SK-N-SH (cell line): Measurements from ENCODE around the gene RMDN3. TPM values are rescaled to one million over a fixed set of nuclear protein-coding genes. Genes with fewer than 3 reads are reported as not detected.

Source experiments
- CTCF ChIA-PET: fragments of 300-600, 350-600 bp; formaldehyde crosslinking; extraction: SDS; loops from one replicate; lab custom pipeline; 2021; lab: Yijun Ruan, JAX
- POLR2A ChIA-PET: fragments of 350-600 bp; sonication (Branson Sonifier 250); formaldehyde crosslinking; extraction: SDS; loops from one replicate; lab custom pipeline; 2020; ENCODE audit warnings: antibody characterized with exemption, inconsistent platforms; lab: Yijun Ruan, JAX
- DNase-seq: peaks from one replicate; pipeline ENCODE4 v3.0.0; 2012
- H2AFZ ChIP-seq: fragments of 200-600 bp; sonication (generic); 2 replicates; pipeline ENCODE4 v1.8.1; 2016; ENCODE audit warnings: antibody characterized with exemption, mild to moderate bottlenecking, low read depth
- H3F3A ChIP-seq: fragments of 200-600 bp; sonication (generic); replicated peaks from 2 replicates; pipeline ENCODE3; 2016; ENCODE audit warnings: antibody characterized with exemption, mild to moderate bottlenecking; ENCODE audit not compliant: insufficient read depth
- H3K27ac ChIP-seq, 2 experiments: fragments of 200-500 bp in 1 of 2; fragments of 200-600 bp in 1 of 2; sonication (Bioruptor generic) in 1 of 2; sonication (generic), shearing (Covaris generic) in 1 of 2; 2 replicates each; pipeline versions ENCODE4 v1.5.1 to v1.6.1; 2014 to 2016; ENCODE audit warnings: low read depth in 2 of 2, inconsistent platforms in 1 of 2, low read length in 1 of 2, mild to moderate bottlenecking in 1 of 2, mixed read lengths in 1 of 2
- H3K27me3 ChIP-seq: fragments of 200-600 bp; sonication (generic), shearing (Covaris generic); 2 replicates; pipeline ENCODE4 v1.6.1; 2016; ENCODE audit warnings: mixed run types; ENCODE audit not compliant: insufficient read depth
- H3K36me3 ChIP-seq, 2 experiments: fragments of 200-500 bp in 1 of 2; fragments of 200-600 bp in 1 of 2; sonication (Bioruptor generic) in 1 of 2; sonication (generic) in 1 of 2; replicated peaks in 1 of 2; 2 replicates each; pipeline versions ENCODE3 to v1.5.1; 2014 to 2016; ENCODE audit warnings: low read length in 1 of 2, mild to moderate bottlenecking in 1 of 2; ENCODE audit not compliant: insufficient read depth in 2 of 2, control insufficient read depth in 1 of 2
- H3K4me1 ChIP-seq, 2 experiments: fragments of 200-500 bp in 1 of 2; fragments of 200-600 bp in 1 of 2; sonication (Bioruptor generic) in 1 of 2; sonication (generic), shearing (Covaris generic) in 1 of 2; 2 replicates each; pipeline versions ENCODE4 v1.5.1 to v1.6.1; 2014 to 2016; ENCODE audit warnings: low read depth in 1 of 2, low read length in 1 of 2, mixed run types in 1 of 2; ENCODE audit not compliant: insufficient read depth in 2 of 2, control insufficient read depth in 1 of 2
- H3K4me2 ChIP-seq: fragments of 200-600 bp; sonication (generic), shearing (Covaris generic); 2 replicates; pipeline ENCODE4 v1.6.1; 2017; ENCODE audit warnings: mixed run types
- H3K4me3 ChIP-seq, 2 experiments: fragments of 200-500 bp in 1 of 2; fragments of 200-600 bp in 1 of 2; sonication (Bioruptor generic) in 1 of 2; sonication (generic), shearing (Covaris generic) in 1 of 2; 2 replicates each; pipeline versions ENCODE4 v1.5.1 to v1.8.1; 2014 to 2016; ENCODE audit warnings: low read depth in 2 of 2, inconsistent platforms in 1 of 2, low read length in 1 of 2, mild to moderate bottlenecking in 1 of 2, mixed read lengths in 1 of 2, moderate library complexity in 1 of 2
- H3K79me2 ChIP-seq: fragments of 200-600 bp; sonication (generic); 2 replicates; pipeline ENCODE4 v1.8.1; 2017; ENCODE audit warnings: mild to moderate bottlenecking; ENCODE audit not compliant: insufficient read depth
- H3K9ac ChIP-seq: fragments of 200-600 bp; sonication (generic); 2 replicates; pipeline ENCODE4 v1.6.1; 2017; ENCODE audit warnings: mixed run types
- H3K9me2 ChIP-seq: fragments of 200-600 bp; sonication (generic); 2 replicates; pipeline ENCODE4 v1.6.1; 2017; ENCODE audit warnings: mixed run types
- H3K9me3 ChIP-seq: fragments of 200-600 bp; sonication (generic); 2 replicates; pipeline ENCODE4 v1.6.1; 2017; ENCODE audit warnings: mixed run types, mild to moderate bottlenecking, moderate library complexity
- H4K20me1 ChIP-seq: fragments of 200-600 bp; sonication (generic); 2 replicates; pipeline ENCODE4 v1.6.1; 2017; ENCODE audit warnings: mild to moderate bottlenecking, mixed run types; ENCODE audit not compliant: insufficient read depth
- CHD2 ChIP-seq: fragments of 150-350 bp; IDR thresholded peaks from 2 replicates; pipeline ENCODE4 v1.6.1; 2018; ENCODE audit warnings: low read length; ENCODE audit not compliant: partially characterized antibody
- ELF1 ChIP-seq: IDR thresholded peaks from 2 replicates; pipeline ENCODE4 v1.4.0; 2012
- EP300 ChIP-seq, 2 experiments: IDR thresholded peaks; 2 replicates each; pipeline versions ENCODE4 v1.4.0 to v1.6.1; 2012; ENCODE audit warnings: borderline replicate concordance in 1 of 2, low read depth in 1 of 2, low read length in 1 of 2
- GABPA ChIP-seq: IDR thresholded peaks from 2 replicates; pipeline ENCODE4 v1.4.0; 2012; ENCODE audit warnings: low read depth, mild to moderate bottlenecking
- GATA2 ChIP-seq: sonication (generic); formaldehyde crosslinking; IDR thresholded peaks from 2 replicates; pipeline ENCODE4 v1.5.0; 2020; ENCODE audit warnings: mild to moderate bottlenecking, missing genetic modification reagents
- JUND ChIP-seq: IDR thresholded peaks from 2 replicates; pipeline ENCODE4 v1.4.0; 2012
- MEF2A ChIP-seq: IDR thresholded peaks from 2 replicates; pipeline ENCODE4 v1.4.0; 2012; ENCODE audit warnings: low read depth, borderline replicate concordance
- MXI1 ChIP-seq: IDR thresholded peaks from 2 replicates; pipeline ENCODE4 v1.6.1; 2012; ENCODE audit warnings: mild to moderate bottlenecking, low read depth, low read length, improper control_type of control experiment
- NFIC ChIP-seq: IDR thresholded peaks from 2 replicates; pipeline ENCODE4 v1.4.0; 2012; ENCODE audit warnings: borderline replicate concordance
- NRF1 ChIP-seq: IDR thresholded peaks from 2 replicates; pipeline ENCODE4 v1.6.1; 2012; ENCODE audit warnings: low read depth, mild to moderate bottlenecking, low read length
- RAD21 ChIP-seq: IDR thresholded peaks from 2 replicates; pipeline ENCODE4 v1.6.1; 2012; ENCODE audit warnings: mild to moderate bottlenecking, low read length
- RCOR1 ChIP-seq: fragments of 150-350 bp; IDR thresholded peaks from 2 replicates; pipeline ENCODE4 v1.6.1; 2017; ENCODE audit warnings: antibody characterized with exemption, low read length
- SIN3A ChIP-seq: IDR thresholded peaks from 2 replicates; pipeline ENCODE4 v1.6.1; 2012; ENCODE audit warnings: low read depth, mild to moderate bottlenecking, low read length, moderate library complexity, borderline replicate concordance
- SMC3 ChIP-seq: IDR thresholded peaks from 2 replicates; pipeline ENCODE4 v1.6.1; 2012; ENCODE audit warnings: low read depth, low read length, improper control_type of control experiment
- TCF12 ChIP-seq: IDR thresholded peaks from 2 replicates; pipeline ENCODE4 v1.4.0; 2012
- TEAD4 ChIP-seq: IDR thresholded peaks from 2 replicates; pipeline ENCODE4 v1.4.0; 2012; ENCODE audit warnings: mild to moderate bottlenecking, borderline replicate concordance; ENCODE audit not compliant: insufficient read depth
- YY1 ChIP-seq: IDR thresholded peaks from 2 replicates; pipeline ENCODE4 v1.4.0; 2012; ENCODE audit warnings: low read depth, mild to moderate bottlenecking
- WGBS: methylation state at CpG from one replicate; pipeline ENCODE4 v1.1.6; 2017; ENCODE audit warnings: low lambda C conversion rate; 5-methylcytosine and 5-hydroxymethylcytosine counted together
- polyA plus RNA-seq, 3 experiments: library from polyadenylated mRNA; depleted of rRNA; stranded (reverse); fragments of >200 nt; gene quantifications; 2 replicates each; pipeline ENCODE4 v1.2.3, GENCODE V29; 2012
- TF ChIP-seq, protein P1 (sequence below): IDR thresholded peaks from 2 replicates; pipeline ENCODE4 v1.4.0; 2012; ENCODE audit warnings: low read depth, borderline replicate concordance
- TF ChIP-seq, protein P2 (sequence below): fragments of 200-600 bp; sonication (generic); IDR thresholded peaks from 2 replicates; pipeline ENCODE4 v1.6.1; 2017; ENCODE audit warnings: antibody characterized with exemption, mild to moderate bottlenecking, moderate library complexity
- TF ChIP-seq, protein P3 (sequence below): IDR thresholded peaks from 2 replicates; pipeline ENCODE4 v1.6.1; 2012; ENCODE audit warnings: mild to moderate bottlenecking, low read depth, low read length, moderate library complexity

Gene RMDN3
- polyA plus RNA-seq, 1 of the 3 experiments (the other 2 are of a cell fraction): 33.0 TPM

GRCh38 chr15:40789999-40790398 is 34.9 kb upstream of the RMDN3 start:
- ChIA-PET POLR2A (no interaction called here), CTCF (interaction anchor here (31.8 kb wide), 1 partner anchor 45 kb away, joined by 555 read pairs; the partner anchor contains the start of gene RMDN3)
- no peaks in the 10 kb centered on the region for H3K9me3 ChIP-seq
- H3K79me2 ChIP-seq: peaks cover 52% of the 10 kb centered on the region
- 96% methylated on average over 8 of the region's 8 CpGs for WGBS
- H3K9ac ChIP-seq: no peak overlapping the region
- H3K27ac ChIP-seq: no peak overlapping the region; a peak in 1 of 4 replicates
- no peak for DNase-seq
- peaks cover 19% of the 10 kb centered on the region for H4K20me1 ChIP-seq
- TF ChIP-seq SMC3 (no peak), SIN3A (no peak), RCOR1 (no peak), YY1 (no peak), EP300 (IDR thresholded peaks at IDR 0.05; ENCODE audit: borderline replicate concordance in 1 of 2, low read depth in 1 of 2, low read length in 1 of 2) (no peak), CHD2 (no peak), TCF12 (no peak), ELF1 (no peak), MXI1 (no peak), GABPA (no peak)
- TF ChIP-seq, protein P1, sequence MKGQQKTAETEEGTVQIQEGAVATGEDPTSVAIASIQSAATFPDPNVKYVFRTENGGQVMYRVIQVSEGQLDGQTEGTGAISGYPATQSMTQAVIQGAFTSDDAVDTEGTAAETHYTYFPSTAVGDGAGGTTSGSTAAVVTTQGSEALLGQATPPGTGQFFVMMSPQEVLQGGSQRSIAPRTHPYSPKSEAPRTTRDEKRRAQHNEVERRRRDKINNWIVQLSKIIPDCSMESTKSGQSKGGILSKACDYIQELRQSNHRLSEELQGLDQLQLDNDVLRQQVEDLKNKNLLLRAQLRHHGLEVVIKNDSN: no peak
- peaks cover 15% of the 10 kb centered on the region for H3F3A ChIP-seq
- no peak overlapping the region for H3K4me3 ChIP-seq
- H3K4me1 ChIP-seq: peaks cover 2 to 16% of the 10 kb centered on the region in 2 experiments; a peak in 3 of 4 replicates
- H3K36me3 ChIP-seq: peaks cover 0 to 5% of the 10 kb centered on the region in 2 experiments
- no peaks in the 10 kb centered on the region for H3K27me3 ChIP-seq
- no peak overlapping the region for H3K4me2 ChIP-seq
- no peak overlapping the region for H2AFZ ChIP-seq
- no peaks in the 10 kb centered on the region for H3K9me2 ChIP-seq

- Histone ChIP-seq H3K9me3 (no peaks in the 10 kb centered on the region), H2AFZ (no peak overlapping the region), H3K4me2 (no peak overlapping the region), H3F3A (peaks cover 14% of the 10 kb centered on the region), H3K9ac (no peak overlapping the region), H3K4me3 (no peak overlapping the region), H3K79me2 (peaks cover 56% of the 10 kb centered on the region), H3K9me2 (no peaks in the 10 kb centered on the region), H4K20me1 (peaks cover 19% of the 10 kb centered on the region), H3K4me1 (peaks cover 2 to 16% of the 10 kb centered on the region in 2 experiments; a peak in 3 of 4 replicates), H3K36me3 (peaks cover 0 to 5% of the 10 kb centered on the region in 2 experiments), H3K27me3 (no peaks in the 10 kb centered on the region), H3K27ac (no peak overlapping the region; a peak in 1 of 4 replicates)
- 93% methylated on average over 5 of the region's 5 CpGs for WGBS
- ChIA-PET CTCF (interaction anchor here (0.6 to 31.8 kb wide), 5 partner anchors 15 to 105 kb away, joined by 3 to 555 read pairs (median 4); partner anchors contain the start of genes RMDN3 and VPS18), POLR2A (no interaction called here)
- TF ChIP-seq ELF1 (no peak), RCOR1 (no peak), TEAD4 (no peak), NRF1 (no peak), NFIC (no peak), CHD2 (no peak), JUND (no peak), MEF2A (no peak), MXI1 (no peak), RAD21 (no peak), GATA2 (CRISPR knock-in tag) (no peak), TCF12 (no peak)
- TF ChIP-seq, protein P2, sequence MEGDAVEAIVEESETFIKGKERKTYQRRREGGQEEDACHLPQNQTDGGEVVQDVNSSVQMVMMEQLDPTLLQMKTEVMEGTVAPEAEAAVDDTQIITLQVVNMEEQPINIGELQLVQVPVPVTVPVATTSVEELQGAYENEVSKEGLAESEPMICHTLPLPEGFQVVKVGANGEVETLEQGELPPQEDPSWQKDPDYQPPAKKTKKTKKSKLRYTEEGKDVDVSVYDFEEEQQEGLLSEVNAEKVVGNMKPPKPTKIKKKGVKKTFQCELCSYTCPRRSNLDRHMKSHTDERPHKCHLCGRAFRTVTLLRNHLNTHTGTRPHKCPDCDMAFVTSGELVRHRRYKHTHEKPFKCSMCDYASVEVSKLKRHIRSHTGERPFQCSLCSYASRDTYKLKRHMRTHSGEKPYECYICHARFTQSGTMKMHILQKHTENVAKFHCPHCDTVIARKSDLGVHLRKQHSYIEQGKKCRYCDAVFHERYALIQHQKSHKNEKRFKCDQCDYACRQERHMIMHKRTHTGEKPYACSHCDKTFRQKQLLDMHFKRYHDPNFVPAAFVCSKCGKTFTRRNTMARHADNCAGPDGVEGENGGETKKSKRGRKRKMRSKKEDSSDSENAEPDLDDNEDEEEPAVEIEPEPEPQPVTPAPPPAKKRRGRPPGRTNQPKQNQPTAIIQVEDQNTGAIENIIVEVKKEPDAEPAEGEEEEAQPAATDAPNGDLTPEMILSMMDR: no peak
- TF ChIP-seq, protein P1: no peak
- TF ChIP-seq, protein P3, sequence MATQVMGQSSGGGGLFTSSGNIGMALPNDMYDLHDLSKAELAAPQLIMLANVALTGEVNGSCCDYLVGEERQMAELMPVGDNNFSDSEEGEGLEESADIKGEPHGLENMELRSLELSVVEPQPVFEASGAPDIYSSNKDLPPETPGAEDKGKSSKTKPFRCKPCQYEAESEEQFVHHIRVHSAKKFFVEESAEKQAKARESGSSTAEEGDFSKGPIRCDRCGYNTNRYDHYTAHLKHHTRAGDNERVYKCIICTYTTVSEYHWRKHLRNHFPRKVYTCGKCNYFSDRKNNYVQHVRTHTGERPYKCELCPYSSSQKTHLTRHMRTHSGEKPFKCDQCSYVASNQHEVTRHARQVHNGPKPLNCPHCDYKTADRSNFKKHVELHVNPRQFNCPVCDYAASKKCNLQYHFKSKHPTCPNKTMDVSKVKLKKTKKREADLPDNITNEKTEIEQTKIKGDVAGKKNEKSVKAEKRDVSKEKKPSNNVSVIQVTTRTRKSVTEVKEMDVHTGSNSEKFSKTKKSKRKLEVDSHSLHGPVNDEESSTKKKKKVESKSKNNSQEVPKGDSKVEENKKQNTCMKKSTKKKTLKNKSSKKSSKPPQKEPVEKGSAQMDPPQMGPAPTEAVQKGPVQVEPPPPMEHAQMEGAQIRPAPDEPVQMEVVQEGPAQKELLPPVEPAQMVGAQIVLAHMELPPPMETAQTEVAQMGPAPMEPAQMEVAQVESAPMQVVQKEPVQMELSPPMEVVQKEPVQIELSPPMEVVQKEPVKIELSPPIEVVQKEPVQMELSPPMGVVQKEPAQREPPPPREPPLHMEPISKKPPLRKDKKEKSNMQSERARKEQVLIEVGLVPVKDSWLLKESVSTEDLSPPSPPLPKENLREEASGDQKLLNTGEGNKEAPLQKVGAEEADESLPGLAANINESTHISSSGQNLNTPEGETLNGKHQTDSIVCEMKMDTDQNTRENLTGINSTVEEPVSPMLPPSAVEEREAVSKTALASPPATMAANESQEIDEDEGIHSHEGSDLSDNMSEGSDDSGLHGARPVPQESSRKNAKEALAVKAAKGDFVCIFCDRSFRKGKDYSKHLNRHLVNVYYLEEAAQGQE: no peak
- no peak for DNase-seq
Observed at GRCh38 chr15:40789119-40789518, 34.1 kb upstream of the RMDN3 start.
